Neural crest cell (in vitro differentiated cells): Measurements from ENCODE around the gene ATXN7L1. TPM values are rescaled to one million over a fixed set of nuclear protein-coding genes. Genes with fewer than 3 reads are reported as not detected.

Experiments used
- DNase-seq: peaks from one replicate; pipeline ENCODE4 v3.0.0; 2021; ENCODE audit warnings: low read depth, mixed read lengths, low spot score
- H3K27ac Mint-ChIP-seq: one replicate; pipeline ENCODE4 v1.8.0; 2021; ENCODE audit warnings: mild to moderate bottlenecking, mixed read lengths; ENCODE audit not compliant: unreplicated experiment
- H3K27me3 Mint-ChIP-seq: 2 replicates; pipeline ENCODE4 v1.8.0; 2021; ENCODE audit warnings: low read depth, mild to moderate bottlenecking, mixed read lengths
- H3K36me3 Mint-ChIP-seq: 2 replicates; pipeline ENCODE4 v1.8.0; 2021; ENCODE audit warnings: low read depth, mild to moderate bottlenecking, mixed read lengths
- H3K4me1 Mint-ChIP-seq: 2 replicates; pipeline ENCODE4 v1.8.0; 2021; ENCODE audit warnings: mixed read lengths
- H3K4me3 Mint-ChIP-seq: one replicate; pipeline ENCODE4 v1.8.0; 2021; ENCODE audit warnings: mild to moderate bottlenecking, mixed read lengths
- H3K9me3 Mint-ChIP-seq: 2 replicates; pipeline ENCODE4 v1.8.0; 2021; ENCODE audit warnings: mixed read lengths
- total RNA-seq: library from RNA; stranded (reverse); gene quantifications from 2 replicates; pipeline ENCODE4 v1.2.1, GENCODE V29; 2021
- TF ChIP-seq, protein P1 (sequence below): fragments of 200-600 bp; sonication (generic); conservative IDR thresholded peaks from 2 replicates; pipeline ENCODE4 v1.5.0; 2021; ENCODE audit warnings: antibody characterized with exemption, mild to moderate bottlenecking

The ATXN7L1 gene
- total RNA-seq, 1 donor from 2014 or later = 14.4 TPM

DNA sequence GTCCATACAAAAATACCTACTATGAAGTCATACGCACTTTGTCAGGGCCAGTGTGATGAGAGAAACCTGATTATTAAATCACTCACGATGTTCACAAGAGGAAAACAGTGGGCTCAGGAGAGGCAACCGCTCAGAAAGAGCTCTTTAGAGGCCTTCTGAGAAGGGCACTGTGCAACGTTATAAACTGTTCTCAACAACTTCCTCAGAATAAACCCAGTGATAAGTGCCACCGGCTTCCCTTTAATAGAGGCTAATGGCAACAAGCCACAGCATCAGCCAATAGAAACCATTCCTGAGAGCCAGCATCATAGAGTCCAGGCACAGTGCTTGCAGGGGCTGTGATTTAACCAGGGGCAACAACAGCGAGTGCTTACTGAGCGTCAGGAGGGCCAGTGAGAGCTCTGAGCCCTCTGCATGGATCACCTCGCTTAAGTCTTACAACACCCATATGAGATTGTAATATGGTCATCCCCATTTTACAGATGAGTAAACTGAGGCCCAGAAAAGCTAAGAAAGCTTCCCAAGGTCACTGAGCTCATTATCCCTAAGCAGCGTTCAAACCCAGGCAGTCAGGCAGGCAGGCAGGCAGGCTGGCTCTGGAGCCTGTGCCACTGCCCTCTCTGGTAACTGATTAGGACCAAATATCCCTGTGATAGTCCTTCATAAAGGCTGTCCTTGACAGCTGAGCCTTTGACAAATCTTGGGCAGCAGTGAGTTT is 30.9 kb upstream of the ATXN7L1 start:
- no peaks in the 10 kb centered on the region for H3K27me3 Mint-ChIP-seq
- peaks cover 9% of the 10 kb centered on the region for H3K4me1 Mint-ChIP-seq
- TF ChIP-seq, protein P1, sequence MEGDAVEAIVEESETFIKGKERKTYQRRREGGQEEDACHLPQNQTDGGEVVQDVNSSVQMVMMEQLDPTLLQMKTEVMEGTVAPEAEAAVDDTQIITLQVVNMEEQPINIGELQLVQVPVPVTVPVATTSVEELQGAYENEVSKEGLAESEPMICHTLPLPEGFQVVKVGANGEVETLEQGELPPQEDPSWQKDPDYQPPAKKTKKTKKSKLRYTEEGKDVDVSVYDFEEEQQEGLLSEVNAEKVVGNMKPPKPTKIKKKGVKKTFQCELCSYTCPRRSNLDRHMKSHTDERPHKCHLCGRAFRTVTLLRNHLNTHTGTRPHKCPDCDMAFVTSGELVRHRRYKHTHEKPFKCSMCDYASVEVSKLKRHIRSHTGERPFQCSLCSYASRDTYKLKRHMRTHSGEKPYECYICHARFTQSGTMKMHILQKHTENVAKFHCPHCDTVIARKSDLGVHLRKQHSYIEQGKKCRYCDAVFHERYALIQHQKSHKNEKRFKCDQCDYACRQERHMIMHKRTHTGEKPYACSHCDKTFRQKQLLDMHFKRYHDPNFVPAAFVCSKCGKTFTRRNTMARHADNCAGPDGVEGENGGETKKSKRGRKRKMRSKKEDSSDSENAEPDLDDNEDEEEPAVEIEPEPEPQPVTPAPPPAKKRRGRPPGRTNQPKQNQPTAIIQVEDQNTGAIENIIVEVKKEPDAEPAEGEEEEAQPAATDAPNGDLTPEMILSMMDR = no peak
- H3K4me3 Mint-ChIP-seq = no peak overlapping the region
- no peak overlapping the region for H3K27ac Mint-ChIP-seq
- DNase-seq = no peak
- H3K9me3 Mint-ChIP-seq = peaks cover 12% of the 10 kb centered on the region
- peaks cover 16% of the 10 kb centered on the region for H3K36me3 Mint-ChIP-seq

DNA sequence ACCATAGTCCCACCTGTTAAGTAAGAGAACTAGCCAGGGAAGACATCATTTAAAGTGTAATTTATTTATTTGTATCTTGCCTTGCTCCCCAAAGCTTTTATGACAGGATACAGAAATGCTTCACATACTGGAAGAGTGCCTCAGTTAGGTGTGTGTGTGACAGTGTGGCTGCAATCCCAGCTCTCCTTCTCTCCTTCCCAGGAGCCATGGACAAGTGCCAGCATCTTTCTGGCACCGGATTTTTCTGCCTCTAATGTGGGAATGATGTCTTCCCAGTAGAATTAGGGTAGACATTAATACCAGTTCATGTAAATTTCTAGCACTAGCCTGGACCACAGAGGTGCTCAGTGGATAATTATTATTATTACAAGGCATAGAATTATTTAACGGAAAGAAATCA is 30.3 kb upstream of the ATXN7L1 start:
- TF ChIP-seq, protein P1 = no peak
- no peaks in the 10 kb centered on the region for H3K27me3 Mint-ChIP-seq
- peaks cover 10% of the 10 kb centered on the region for H3K36me3 Mint-ChIP-seq
- H3K4me1 Mint-ChIP-seq = peaks cover 9% of the 10 kb centered on the region
- DNase-seq = no peak
- no peak overlapping the region for H3K27ac Mint-ChIP-seq
- no peak overlapping the region for H3K4me3 Mint-ChIP-seq
- H3K9me3 Mint-ChIP-seq = peaks cover 8% of the 10 kb centered on the region

DNA sequence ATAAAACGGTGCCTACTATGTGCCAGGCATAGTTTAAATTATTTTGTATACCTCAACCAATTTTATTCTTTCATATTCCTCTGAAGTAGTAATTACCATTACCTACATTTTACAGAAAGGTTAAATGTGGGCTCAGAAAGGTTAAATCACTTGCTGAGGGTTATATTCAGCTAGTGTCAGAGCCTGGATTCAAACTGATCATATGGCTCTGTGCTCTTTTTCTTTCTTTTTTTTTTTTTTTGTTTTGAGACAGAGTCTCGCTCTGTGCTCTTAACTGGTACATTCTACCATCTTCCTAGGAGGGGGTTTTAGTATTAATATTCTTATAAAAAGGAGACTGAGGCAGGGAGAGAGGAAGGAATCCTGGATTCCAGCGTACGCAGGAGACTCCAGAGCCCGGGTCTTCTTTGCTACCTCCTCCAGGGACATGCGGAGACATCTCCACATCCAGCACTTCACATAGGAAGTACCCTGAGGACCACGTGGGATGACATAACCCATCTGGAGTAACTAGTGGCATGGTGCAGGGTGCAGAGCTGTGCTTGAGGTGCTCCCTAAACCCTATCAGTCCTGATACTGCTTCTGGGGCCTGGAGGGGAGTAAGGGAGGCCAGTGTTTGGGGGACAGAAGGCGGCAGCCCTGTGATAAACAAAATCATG is 29.6 kb upstream of the ATXN7L1 start:
- H3K27me3 Mint-ChIP-seq = no peaks in the 10 kb centered on the region
- H3K9me3 Mint-ChIP-seq = peaks cover 6% of the 10 kb centered on the region
- peaks cover 8% of the 10 kb centered on the region for H3K36me3 Mint-ChIP-seq
- no peak for DNase-seq
- H3K4me1 Mint-ChIP-seq = peaks cover 11% of the 10 kb centered on the region
- no peak overlapping the region for H3K27ac Mint-ChIP-seq
- H3K4me3 Mint-ChIP-seq = no peak overlapping the region
- TF ChIP-seq, protein P1 = no peak

GRCh38 chr7:105905209-105905909 is 29.0 kb upstream of the ATXN7L1 start:
- TF ChIP-seq, protein P1 = no peak
- no peaks in the 10 kb centered on the region for H3K27me3 Mint-ChIP-seq
- no peak for DNase-seq
- H3K4me3 Mint-ChIP-seq = no peak overlapping the region
- no peak overlapping the region for H3K27ac Mint-ChIP-seq
- H3K4me1 Mint-ChIP-seq = peaks cover 18% of the 10 kb centered on the region
- H3K36me3 Mint-ChIP-seq = peaks cover 4% of the 10 kb centered on the region
- peaks cover 4% of the 10 kb centered on the region for H3K9me3 Mint-ChIP-seq

DNA sequence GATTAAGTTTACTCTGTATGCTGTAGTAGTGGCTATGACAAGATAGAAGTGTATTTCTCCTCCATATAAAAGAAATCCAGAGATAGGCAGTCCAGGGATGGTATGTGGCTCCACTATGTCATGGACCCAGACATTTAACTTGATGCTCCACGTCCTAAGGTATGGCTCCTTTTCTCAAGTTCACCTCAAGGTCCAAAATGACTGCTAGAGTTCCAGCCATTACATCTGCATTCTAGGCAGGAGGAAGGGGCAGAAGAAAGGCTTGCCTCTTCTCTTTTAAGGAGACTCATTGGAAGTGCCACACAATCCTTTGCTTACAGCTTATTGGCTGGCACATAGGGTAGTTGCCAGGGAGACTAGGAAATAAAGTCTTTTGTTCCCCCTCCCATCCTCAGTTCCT is 27.7 kb upstream of the ATXN7L1 start:
- DNase-seq = no peak
- Mint-ChIP-seq H3K4me1 (peaks cover 18% of the 10 kb centered on the region), H3K4me3 (no peak overlapping the region), H3K9me3 (no peaks in the 10 kb centered on the region), H3K27me3 (no peaks in the 10 kb centered on the region), H3K36me3 (no peaks in the 10 kb centered on the region), H3K27ac (no peak overlapping the region)
- TF ChIP-seq, protein P1 = no peak
